Right atrium auricular region (tissue), 2 donors: ENCODE measurements around the gene RABGGTA. TPM values are rescaled to one million over a fixed set of nuclear protein-coding genes. Genes with fewer than 3 reads are reported as not detected.
"Not testable (repeated sequence)": the region's sequence is repeated elsewhere in the genome, so short reads cannot be mapped to it uniquely, and the experiment has no call there.

Source experiments
- DNase-seq: peaks from one replicate; pipeline ENCODE4 v3.0.0-alpha.2; 2019; ENCODE audit warnings: low spot score
- H3K27ac ChIP-seq, 2 donors: fragments of 200-600 bp; sonication (generic); 1 replicate in 1 of 2; 2 replicates in 1 of 2; pipeline ENCODE4 v1.5.1; 2016 to 2019
- H3K27me3 ChIP-seq, 2 donors: fragments of 200-600 bp; sonication (generic); one replicate each; pipeline versions ENCODE4 v1.5.1 to v1.6.0; 2017 to 2019
- H3K36me3 ChIP-seq: fragments of 200-600 bp; sonication (generic); one replicate; pipeline ENCODE4 v1.5.1; 2016
- H3K4me1 ChIP-seq, 2 donors: fragments of 200-600 bp; sonication (generic); one replicate each; pipeline versions ENCODE4 v1.5.1 to v1.6.0; 2017 to 2019
- H3K4me3 ChIP-seq, 2 donors: fragments of 200-600 bp; sonication (generic); 1 replicate in 1 of 2; 2 replicates in 1 of 2; pipeline ENCODE4 v1.5.1; 2017 to 2019; ENCODE audit warnings: mild to moderate bottlenecking in 1 of 2, moderate library complexity in 1 of 2
- H3K9me3 ChIP-seq, 2 donors: fragments of 200-600 bp; sonication (generic); one replicate each; pipeline ENCODE4 v1.5.1; 2019
- total RNA-seq, 2 donors: library from RNA; depleted of rRNA; stranded (reverse); fragments of >200 nt; gene quantifications; one replicate each; pipeline ENCODE4 v1.1.0, GENCODE V29; 2016
- TF ChIP-seq, protein P1 (sequence below), 2 donors: fragments of 200-600 bp; sonication (generic); IDR thresholded peaks; one replicate each; pipeline ENCODE4 v1.5.1; 2019; ENCODE audit warnings: antibody characterized with exemption in 2 of 2

Gene RABGGTA
- total RNA-seq, 2 donors from 2014 or later: 21.3 to 22.2 TPM

DNA sequence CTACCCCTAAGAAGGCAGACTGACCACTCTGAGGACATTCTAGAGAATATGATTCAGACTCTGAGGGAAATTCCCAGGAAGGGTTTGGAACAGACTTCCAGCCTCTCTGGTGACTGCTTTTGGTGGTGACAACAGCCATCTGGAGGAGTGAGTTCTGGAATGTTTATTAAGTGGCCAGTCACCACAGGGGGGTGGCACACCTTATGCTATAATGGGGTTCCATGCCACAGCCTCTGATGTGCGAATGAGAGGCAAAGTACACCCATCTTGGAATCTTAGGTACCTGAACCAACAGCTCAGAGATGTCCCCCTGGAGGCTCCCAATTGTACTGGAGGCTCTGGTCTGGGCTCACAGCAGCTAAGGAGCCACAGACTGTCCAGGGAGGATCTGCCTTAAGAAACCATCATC lies 19.5 kb downstream of the RABGGTA start:
- Histone ChIP-seq H3K27ac (no peak overlapping the region), H3K4me3 (no peak overlapping the region), H3K9me3 (no peaks in the 10 kb centered on the region), H3K4me1 (no peaks in the 10 kb centered on the region), H3K27me3 (no peaks in the 10 kb centered on the region), H3K36me3 (no peaks in the 10 kb centered on the region)
- TF ChIP-seq, protein P1, sequence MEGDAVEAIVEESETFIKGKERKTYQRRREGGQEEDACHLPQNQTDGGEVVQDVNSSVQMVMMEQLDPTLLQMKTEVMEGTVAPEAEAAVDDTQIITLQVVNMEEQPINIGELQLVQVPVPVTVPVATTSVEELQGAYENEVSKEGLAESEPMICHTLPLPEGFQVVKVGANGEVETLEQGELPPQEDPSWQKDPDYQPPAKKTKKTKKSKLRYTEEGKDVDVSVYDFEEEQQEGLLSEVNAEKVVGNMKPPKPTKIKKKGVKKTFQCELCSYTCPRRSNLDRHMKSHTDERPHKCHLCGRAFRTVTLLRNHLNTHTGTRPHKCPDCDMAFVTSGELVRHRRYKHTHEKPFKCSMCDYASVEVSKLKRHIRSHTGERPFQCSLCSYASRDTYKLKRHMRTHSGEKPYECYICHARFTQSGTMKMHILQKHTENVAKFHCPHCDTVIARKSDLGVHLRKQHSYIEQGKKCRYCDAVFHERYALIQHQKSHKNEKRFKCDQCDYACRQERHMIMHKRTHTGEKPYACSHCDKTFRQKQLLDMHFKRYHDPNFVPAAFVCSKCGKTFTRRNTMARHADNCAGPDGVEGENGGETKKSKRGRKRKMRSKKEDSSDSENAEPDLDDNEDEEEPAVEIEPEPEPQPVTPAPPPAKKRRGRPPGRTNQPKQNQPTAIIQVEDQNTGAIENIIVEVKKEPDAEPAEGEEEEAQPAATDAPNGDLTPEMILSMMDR (IDR thresholded peaks at IDR 0.05): no peak
- DNase-seq: no peak

DNA sequence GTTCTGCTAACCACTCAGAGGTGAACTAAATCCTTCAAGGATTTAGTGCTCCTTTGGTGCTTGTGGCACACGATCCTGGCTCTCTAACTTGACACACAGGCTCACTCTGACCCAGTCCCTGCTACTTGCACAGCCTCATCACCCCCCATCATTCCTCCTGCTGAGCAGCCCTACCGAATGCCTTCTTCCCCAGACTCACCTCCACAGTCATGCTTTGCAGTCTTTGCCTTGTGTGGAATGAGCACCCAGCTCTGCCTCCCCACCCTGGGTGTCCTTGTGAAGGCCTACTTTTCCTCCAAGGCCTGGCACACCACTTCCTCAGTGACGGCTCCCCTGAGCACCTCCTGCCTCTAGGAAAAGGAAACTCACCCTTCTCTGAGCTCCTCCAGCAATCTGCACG lies 21.0 kb downstream of the RABGGTA start:
- H3K9me3 ChIP-seq: no peaks in the 10 kb centered on the region
- H3K4me3 ChIP-seq: no peak overlapping the region
- no peak overlapping the region for H3K27ac ChIP-seq
- TF ChIP-seq, protein P1 (IDR thresholded peaks at IDR 0.05): no peak
- no peaks in the 10 kb centered on the region for H3K4me1 ChIP-seq
- DNase-seq: no peak
- no peaks in the 10 kb centered on the region for H3K27me3 ChIP-seq
- no peaks in the 10 kb centered on the region for H3K36me3 ChIP-seq

DNA sequence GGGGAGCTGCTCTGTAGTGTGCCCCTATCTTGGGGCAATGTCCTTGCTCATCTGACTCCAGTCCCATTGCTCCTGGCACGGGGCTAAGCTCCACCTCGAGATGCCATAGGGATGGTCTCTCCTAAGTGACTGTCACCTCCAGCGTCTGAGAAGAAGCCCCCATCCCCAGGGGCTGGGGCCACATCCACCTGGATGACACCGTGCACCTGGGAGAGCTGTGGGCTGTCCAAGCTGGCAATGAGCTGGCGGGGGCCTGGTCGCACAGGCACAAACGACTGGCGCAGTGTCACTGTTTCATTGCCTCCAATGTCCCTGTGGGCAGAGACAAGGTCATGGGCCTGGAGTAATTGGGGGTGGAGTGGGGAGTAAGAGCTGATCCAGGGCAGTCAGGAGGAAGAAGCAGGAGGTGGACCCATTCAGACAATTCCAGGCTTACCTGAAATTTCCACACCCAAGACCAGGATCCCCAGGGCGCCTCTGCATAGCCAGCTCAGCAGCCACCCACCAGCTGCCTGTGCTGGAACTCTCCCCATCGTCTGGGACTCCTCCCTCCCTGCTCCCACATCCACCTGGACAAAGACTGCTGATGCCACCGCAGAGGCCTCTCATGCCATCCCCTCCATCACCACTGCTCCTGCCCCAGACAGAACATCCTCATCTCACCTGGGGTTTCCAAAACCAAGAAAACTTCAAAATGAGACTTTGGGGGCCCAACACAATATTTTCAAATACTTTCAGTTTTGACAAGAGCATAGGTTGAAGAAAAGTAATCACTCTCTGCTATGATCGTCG lies 22.0 kb downstream of the RABGGTA start:
- no peaks in the 10 kb centered on the region for H3K9me3 ChIP-seq
- TF ChIP-seq, protein P1 (IDR thresholded peaks at IDR 0.05): no peak
- H3K27ac ChIP-seq: no peak overlapping the region
- no peaks in the 10 kb centered on the region for H3K36me3 ChIP-seq
- no peaks in the 10 kb centered on the region for H3K27me3 ChIP-seq
- DNase-seq: no peak
- no peak overlapping the region for H3K4me3 ChIP-seq
- no peaks in the 10 kb centered on the region for H3K4me1 ChIP-seq

DNA sequence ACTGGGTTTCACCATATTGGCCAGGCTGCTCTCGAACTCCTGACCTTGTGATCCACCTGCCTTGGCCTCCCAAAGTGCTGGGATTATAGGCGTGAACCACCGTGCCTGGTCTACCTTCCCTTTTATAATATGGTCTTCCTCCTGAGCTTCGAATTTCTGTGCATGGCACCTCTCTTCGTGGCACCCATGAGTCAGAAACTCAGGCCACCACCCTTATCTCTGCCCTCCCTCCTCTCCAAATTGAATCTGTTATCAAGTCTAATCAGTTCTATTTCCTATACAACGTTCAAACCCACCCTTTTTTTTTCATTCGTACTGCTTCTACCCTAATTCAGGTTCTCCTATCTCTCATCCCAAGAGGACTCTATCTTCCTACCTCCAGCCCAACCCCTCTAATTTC lies 24.0 kb downstream of the RABGGTA start:
- Histone ChIP-seq H3K27ac (no peak overlapping the region), H3K27me3 (no peaks in the 10 kb centered on the region)
- no peak for DNase-seq

DNA sequence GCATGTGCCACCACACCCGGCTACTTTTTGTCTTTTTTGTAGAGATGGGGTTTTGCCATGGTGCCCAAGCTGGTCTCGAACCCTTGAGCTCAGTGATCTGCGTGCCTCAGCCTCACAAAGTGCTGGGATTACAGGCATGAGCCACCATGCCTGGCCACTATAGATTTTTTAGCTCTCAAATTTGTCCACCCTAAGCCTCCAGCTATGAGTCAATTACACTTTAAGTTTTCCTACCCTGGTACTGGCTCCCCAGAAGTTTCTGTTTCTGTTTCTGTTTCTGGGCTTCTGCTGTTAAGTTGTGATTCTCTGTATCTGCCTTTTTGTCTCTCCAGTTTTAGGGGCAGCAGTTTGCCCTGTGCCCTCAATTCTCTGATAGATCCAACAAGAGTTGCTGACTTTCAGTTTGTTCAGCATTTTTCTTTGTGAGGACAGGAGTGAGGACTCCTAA lies 24.6 kb downstream of the RABGGTA start:
- TF ChIP-seq, protein P1 (IDR thresholded peaks at IDR 0.05): no peak
- Histone ChIP-seq H3K9me3 (no peaks in the 10 kb centered on the region), H3K4me1 (peaks cover 0 to 9% of the 10 kb centered on the region in 2 donors), H3K36me3 (no peaks in the 10 kb centered on the region), H3K27ac (no peak overlapping the region), H3K4me3 (no peak overlapping the region), H3K27me3 (no peaks in the 10 kb centered on the region)
- no peak for DNase-seq

More for the DNA sequence above, 24.0 kb downstream of the RABGGTA start:
- Histone ChIP-seq H3K4me3 (no peak overlapping the region), H3K9me3 (no peaks in the 10 kb centered on the region), H3K4me1 (peaks cover 0 to 6% of the 10 kb centered on the region in 2 donors), H3K36me3 (no peaks in the 10 kb centered on the region)
- TF ChIP-seq, protein P1 (IDR thresholded peaks at IDR 0.05): no peak

DNA sequence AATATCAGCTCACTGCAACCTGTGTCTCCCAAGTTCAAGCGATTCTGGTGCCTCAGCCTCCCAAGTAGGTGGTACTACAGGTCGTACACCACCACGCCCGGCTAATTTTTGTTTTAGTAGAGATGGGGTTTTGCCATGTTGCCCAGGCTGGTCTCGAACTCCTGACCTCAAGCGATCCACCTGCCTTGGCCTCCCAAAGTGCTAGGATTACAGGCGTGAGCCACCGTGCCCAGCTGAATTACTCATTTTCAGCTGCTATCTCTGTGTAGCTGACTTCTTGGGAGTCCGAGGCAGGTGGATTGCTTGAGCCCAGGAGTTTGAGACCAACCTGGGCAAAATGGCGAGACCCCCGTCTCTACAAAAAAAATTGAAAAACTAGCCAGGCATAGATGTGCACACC lies 26.0 kb downstream of the RABGGTA start:
- H3K27me3 ChIP-seq, H3K9me3 ChIP-seq, H3K36me3 ChIP-seq, DNase-seq, H3K27ac ChIP-seq, H3K4me3 ChIP-seq: not testable (repeated sequence)
- H3K4me1 ChIP-seq: peaks cover 0 to 23% of the 10 kb centered on the region in 2 donors
